Stimulated activated CD4-positive, alpha-beta T cell treated with anti-CD3 and anti-CD28 coated beads, Interleukin-12 subunit alpha, Interleukin-12 subunit beta, amount 100 ng/mL, for 4 hours (primary cell): ENCODE data around the gene TRIM40.

Experiments used
- DNase-seq: peaks from one replicate; pipeline ENCODE4 v3.0.0-alpha.2; 2020

TRIM40 gene

GRCh38 chr6:30135757-30136156 lies at the start of gene TRIM40:
Gene TRIM40 (plus strand): TSS chr6:30136140. CDS start chr6:30137037, 897 bp downstream.
- no peak for DNase-seq

GRCh38 chr6:30087876-30088275 lies 48.1 kb upstream of the TRIM40 start:
- DNase-seq, result no peak

- DNase-seq, result no peak
These were observed 44.2 kb upstream of the TRIM40 start for GRCh38 chr6:30091577-30092381.

GRCh38 chr6:30092852-30093543 lies 42.9 kb upstream of the TRIM40 start:
- DNase-seq, result no peak

- no peak for DNase-seq
These were observed 41.8 kb upstream of the TRIM40 start for GRCh38 chr6:30093951-30094661.

- DNase-seq, result no peak
These were observed 39.1 kb upstream of the TRIM40 start for GRCh38 chr6:30096829-30097228.

- DNase-seq, result no peak
These were observed 37.8 kb upstream of the TRIM40 start for GRCh38 chr6:30097902-30098768.

GRCh38 chr6:30100154-30100553 lies 35.8 kb upstream of the TRIM40 start:
- DNase-seq, result no peak

GRCh38 chr6:30100585-30101443 lies 35.1 kb upstream of the TRIM40 start:
- DNase-seq, result peak; percentile 10

GRCh38 chr6:30101444-30102413 lies 34.2 kb upstream of the TRIM40 start:
- DNase-seq, result peak; percentile 68

- no peak for DNase-seq
These were observed 33.4 kb upstream of the TRIM40 start for GRCh38 chr6:30102414-30102969.

GRCh38 chr6:30102970-30103871 lies 32.7 kb upstream of the TRIM40 start:
- DNase-seq, result peak; percentile 73

GRCh38 chr6:30103872-30104179 lies 32.1 kb upstream of the TRIM40 start:
- DNase-seq, result no peak

GRCh38 chr6:30104661-30105060 lies 31.3 kb upstream of the TRIM40 start:
- no peak for DNase-seq

GRCh38 chr6:30111266-30111856 lies 24.6 kb upstream of the TRIM40 start:
- DNase-seq, result no peak

GRCh38 chr6:30112402-30112994 lies 23.4 kb upstream of the TRIM40 start:
- no peak for DNase-seq

- no peak for DNase-seq
These were observed 22.8 kb upstream of the TRIM40 start, which contains the start of gene TRIM31 for GRCh38 chr6:30113003-30113759. Gene TRIM31 (minus strand): TSS chr6:30113090. CDS start chr6:30112805, 285 bp downstream.
